Measurements from ENCODE around the gene LMCD1. TPM values are rescaled to one million over a fixed set of nuclear protein-coding genes. Genes with fewer than 3 reads are reported as not detected.

LMCD1 gene
- total RNA-seq, 2 experiments from 2014 or later = 0.36 to 0.55 TPM

DNA sequence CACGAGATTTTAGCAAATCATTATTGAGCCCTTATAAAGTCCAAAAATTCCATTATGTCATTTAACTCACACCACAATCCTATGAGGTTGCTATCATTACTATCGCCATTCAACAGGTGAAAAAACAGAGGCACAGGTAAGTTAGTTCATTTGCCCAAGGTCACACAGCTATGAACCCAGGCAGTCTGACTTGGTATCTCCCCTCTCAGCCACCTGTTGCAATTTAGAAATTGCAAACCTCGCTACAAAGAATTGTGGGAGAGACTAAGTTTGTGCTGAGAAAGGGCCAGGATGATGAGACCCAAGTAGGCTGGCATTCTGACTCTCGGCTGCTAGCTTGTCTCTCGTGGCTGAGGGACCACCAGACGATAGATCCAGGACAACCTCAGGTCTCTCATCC, 57.7 kb downstream of the LMCD1 start:
- no peaks in the 10 kb centered on the region for H3K27me3 ChIP-seq (ENCODE audit: control insufficient read depth in 1 of 2, insufficient read depth in 2 of 2, low read length in 2 of 2)
- H3K4me1 ChIP-seq (ENCODE audit: insufficient read depth, low read length) = no peaks in the 10 kb centered on the region
- H3K27ac ChIP-seq (ENCODE audit: low read depth in 1 of 2, low read length in 2 of 2) = no peak overlapping the region
- Mint-ChIP-seq H3K4me3 (no peak overlapping the region), H3K9me3 (no peaks in the 10 kb centered on the region), H3K27ac (no peak overlapping the region), H3K4me1 (ENCODE audit: low read depth) (no peaks in the 10 kb centered on the region), H3K36me3 (ENCODE audit: low read depth) (no peaks in the 10 kb centered on the region), H3K27me3 (peaks cover 4% of the 10 kb centered on the region)
- H3K36me3 ChIP-seq (ENCODE audit: insufficient read depth, low read length) = no peaks in the 10 kb centered on the region
- ATAC-seq (ENCODE audit: poor library complexity) (no peak), DNase-seq (no peak)
- TF ChIP-seq, protein P1, sequence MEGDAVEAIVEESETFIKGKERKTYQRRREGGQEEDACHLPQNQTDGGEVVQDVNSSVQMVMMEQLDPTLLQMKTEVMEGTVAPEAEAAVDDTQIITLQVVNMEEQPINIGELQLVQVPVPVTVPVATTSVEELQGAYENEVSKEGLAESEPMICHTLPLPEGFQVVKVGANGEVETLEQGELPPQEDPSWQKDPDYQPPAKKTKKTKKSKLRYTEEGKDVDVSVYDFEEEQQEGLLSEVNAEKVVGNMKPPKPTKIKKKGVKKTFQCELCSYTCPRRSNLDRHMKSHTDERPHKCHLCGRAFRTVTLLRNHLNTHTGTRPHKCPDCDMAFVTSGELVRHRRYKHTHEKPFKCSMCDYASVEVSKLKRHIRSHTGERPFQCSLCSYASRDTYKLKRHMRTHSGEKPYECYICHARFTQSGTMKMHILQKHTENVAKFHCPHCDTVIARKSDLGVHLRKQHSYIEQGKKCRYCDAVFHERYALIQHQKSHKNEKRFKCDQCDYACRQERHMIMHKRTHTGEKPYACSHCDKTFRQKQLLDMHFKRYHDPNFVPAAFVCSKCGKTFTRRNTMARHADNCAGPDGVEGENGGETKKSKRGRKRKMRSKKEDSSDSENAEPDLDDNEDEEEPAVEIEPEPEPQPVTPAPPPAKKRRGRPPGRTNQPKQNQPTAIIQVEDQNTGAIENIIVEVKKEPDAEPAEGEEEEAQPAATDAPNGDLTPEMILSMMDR (IDR thresholded peaks at IDR 0.05) = no peak
- ChIA-PET CTCF (no interaction called here), POLR2A (no interaction called here)
- H3K9me3 ChIP-seq (ENCODE audit: control insufficient read depth in 1 of 2, insufficient read depth in 1 of 2, low read length in 2 of 2) = no peaks in the 10 kb centered on the region
- intact Hi-C loops (cut with DNase I, micrococcal nuclease) = no loop called here
- H3K4me3 ChIP-seq (ENCODE audit: low read length) = no peak overlapping the region

DNA sequence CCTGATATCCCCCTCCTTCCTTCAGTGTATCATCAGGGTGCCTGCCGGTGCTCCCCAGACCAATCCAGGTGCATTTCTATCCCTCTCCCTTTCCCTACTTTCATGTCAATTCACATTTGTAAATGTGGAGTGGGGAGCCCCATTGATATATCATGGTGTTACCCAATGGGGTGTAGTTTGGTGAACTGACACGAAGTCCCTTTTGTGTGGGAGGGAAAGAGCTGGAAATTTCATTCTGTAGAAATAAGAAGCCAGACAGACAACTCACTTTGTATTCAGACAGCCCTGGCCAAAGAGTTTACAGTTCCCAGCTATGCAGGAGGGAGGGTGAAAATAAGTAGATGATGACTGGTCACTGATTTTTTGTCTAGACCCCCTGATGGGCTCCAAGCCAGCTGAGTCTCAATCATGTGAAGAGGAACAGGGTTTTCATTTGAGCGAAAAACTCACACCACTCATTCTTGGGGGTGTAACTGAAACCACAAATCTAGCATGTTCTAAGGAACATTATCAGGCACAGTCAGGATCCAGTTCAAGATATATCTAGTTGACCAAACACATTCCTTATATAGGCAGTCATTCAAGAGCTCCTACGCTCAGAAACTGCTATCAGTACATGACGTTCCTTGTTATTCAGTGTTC, 58.9 kb downstream of the LMCD1 start:
- Mint-ChIP-seq H3K9me3 (no peaks in the 10 kb centered on the region), H3K27ac (no peak overlapping the region), H3K4me1 (ENCODE audit: low read depth) (no peaks in the 10 kb centered on the region), H3K27me3 (peaks cover 4% of the 10 kb centered on the region), H3K36me3 (ENCODE audit: low read depth) (no peaks in the 10 kb centered on the region), H3K4me3 (no peak overlapping the region)
- Histone ChIP-seq H3K4me1 (ENCODE audit: insufficient read depth, low read length) (no peaks in the 10 kb centered on the region), H3K36me3 (ENCODE audit: insufficient read depth, low read length) (no peaks in the 10 kb centered on the region), H3K9me3 (ENCODE audit: control insufficient read depth in 1 of 2, insufficient read depth in 1 of 2, low read length in 2 of 2) (peaks cover 0 to 3% of the 10 kb centered on the region in 2 experiments), H3K27me3 (ENCODE audit: control insufficient read depth in 1 of 2, insufficient read depth in 2 of 2, low read length in 2 of 2) (no peaks in the 10 kb centered on the region), H3K27ac (ENCODE audit: low read depth in 1 of 2, low read length in 2 of 2) (no peak overlapping the region), H3K4me3 (ENCODE audit: low read length) (no peak overlapping the region)
- TF ChIP-seq, protein P1 (IDR thresholded peaks at IDR 0.05) = no peak
- ATAC-seq (ENCODE audit: poor library complexity) = no peak
- intact Hi-C loops (cut with DNase I, micrococcal nuclease) = no loop called here
- POLR2A ChIA-PET = no interaction called here
- no peak for DNase-seq
- CTCF ChIA-PET = no interaction called here

DNA sequence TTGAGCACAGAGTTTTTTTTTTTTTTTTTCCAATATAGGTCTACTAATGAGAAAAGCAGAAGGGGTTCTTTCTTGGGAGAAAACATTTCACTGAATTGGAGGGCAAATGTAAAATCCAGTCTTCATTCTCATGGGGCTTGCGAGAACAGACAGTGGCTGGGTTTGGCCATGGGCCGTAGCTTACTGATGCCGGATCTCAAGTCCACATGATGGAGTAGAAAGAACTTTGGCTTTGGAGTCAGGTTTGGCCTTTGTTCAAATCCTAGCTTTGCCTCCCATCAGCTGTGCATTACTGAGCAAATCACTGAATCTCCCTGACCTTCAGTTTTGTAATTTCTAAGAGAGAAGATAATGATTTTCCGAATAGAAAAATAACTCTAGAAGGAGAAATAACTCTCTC, 59.7 kb downstream of the LMCD1 start:
- ATAC-seq (ENCODE audit: poor library complexity) (no peak), DNase-seq (no peak)
- Histone ChIP-seq H3K4me3 (ENCODE audit: low read length) (no peak overlapping the region), H3K4me1 (ENCODE audit: insufficient read depth, low read length) (no peaks in the 10 kb centered on the region), H3K36me3 (ENCODE audit: insufficient read depth, low read length) (no peaks in the 10 kb centered on the region), H3K27ac (ENCODE audit: low read depth in 1 of 2, low read length in 2 of 2) (no peak overlapping the region), H3K9me3 (ENCODE audit: control insufficient read depth in 1 of 2, insufficient read depth in 1 of 2, low read length in 2 of 2) (peaks cover 0 to 4% of the 10 kb centered on the region in 2 experiments), H3K27me3 (ENCODE audit: control insufficient read depth in 1 of 2, insufficient read depth in 2 of 2, low read length in 2 of 2) (no peaks in the 10 kb centered on the region)
- Mint-ChIP-seq H3K4me1 (ENCODE audit: low read depth) (no peaks in the 10 kb centered on the region), H3K27ac (no peak overlapping the region), H3K9me3 (no peaks in the 10 kb centered on the region), H3K27me3 (peaks cover 4% of the 10 kb centered on the region), H3K36me3 (ENCODE audit: low read depth) (no peaks in the 10 kb centered on the region), H3K4me3 (no peak overlapping the region)
- TF ChIP-seq, protein P1 (IDR thresholded peaks at IDR 0.05) = no peak
- intact Hi-C loops (cut with DNase I, micrococcal nuclease) = no loop called here
- CTCF ChIA-PET = no interaction called here
- POLR2A ChIA-PET = no interaction called here
